ENCODE data around the gene SOCS3.

Gene SOCS3

GRCh38 chr17:78366109-78366848 is 6.4 kb upstream of the SOCS3 start:
- DNase-seq: no peak

- DNase-seq: no peak
Observed at GRCh38 chr17:78365561-78366108, 5.8 kb upstream of the SOCS3 start.

- DNase-seq: no peak
Observed at GRCh38 chr17:78364436-78365281, 4.8 kb upstream of the SOCS3 start.

- DNase-seq: no peak
Observed at GRCh38 chr17:78362671-78363070, 2.8 kb upstream of the SOCS3 start.

GRCh38 chr17:78362232-78362631 is 2.4 kb upstream of the SOCS3 start:
- DNase-seq: no peak

GRCh38 chr17:78361225-78361701 is 1.4 kb upstream of the SOCS3 start:
- DNase-seq: no peak

GRCh38 chr17:78360371-78361224 is 721 bp upstream of the SOCS3 start:
- DNase-seq: peak; percentile 83 to 97

GRCh38 chr17:78359321-78359996 is 418 bp downstream of the SOCS3 start:
- peak in 1 of 2 experiments; percentile 48 for DNase-seq

GRCh38 chr17:78358538-78359320 is 1.1 kb downstream of the SOCS3 start:
- DNase-seq: no peak

- no peak for DNase-seq
Observed at GRCh38 chr17:78357672-78358537, 2.0 kb downstream of the SOCS3 start.

GRCh38 chr17:78357177-78357586 is 2.7 kb downstream of the SOCS3 start:
- DNase-seq: no peak

GRCh38 chr17:78356101-78356713 is 3.7 kb downstream of the SOCS3 start:
- peak; percentile 78 to 96 for DNase-seq

GRCh38 chr17:78355701-78356100 is 4.2 kb downstream of the SOCS3 start:
- no peak for DNase-seq

- no peak for DNase-seq
Observed at GRCh38 chr17:78355045-78355641, 4.7 kb downstream of the SOCS3 start.

- no peak for DNase-seq
Observed at GRCh38 chr17:78353834-78354233, 6.0 kb downstream of the SOCS3 start.

GRCh38 chr17:78351449-78352006 is 8.3 kb downstream of the SOCS3 start:
- no peak for DNase-seq

- no peak for DNase-seq
Observed at GRCh38 chr17:78349891-78350642, 9.8 kb downstream of the SOCS3 start.
